Heart left ventricle (tissue), 13 donors: Measurements from ENCODE around the gene AMBP.

Experiments used
- CTCF ChIP-seq, 12 donors: fragments of 200-600 bp; sonication (generic) in 4 of 12; IDR thresholded peaks; one replicate each; pipeline versions ENCODE4 v1.5.0 to v1.8.0; 2018 to 2022; ENCODE audit warnings: antibody characterized with exemption in 12 of 12, mild to moderate bottlenecking in 5 of 12
- POLR2A ChIP-seq, 2 donors: fragments of 450-650 bp; IDR thresholded peaks; one replicate each; pipeline ENCODE4 v1.6.1; 2017; ENCODE audit warnings: antibody characterized with exemption in 2 of 2, mild to moderate bottlenecking in 2 of 2, moderate library complexity in 2 of 2
- donor health status: ischemic (EF 13 %, LVEDD 7.1; RV severe dilation, severe dysfunction).
- donor health status: DM: no; HTN: yes; CAD: no.
- donor health status: DM: no; HTN: no; CAD: no.
- donor health status: ischemic (EF 25% LVEDD 6.9; RV normal size, moderate dysfunction).
- donor health status: ischemic (EF 25% LVEDD 5.7; RV mildly dilated, moderate dysfunction).
- donor health status: ischemic (EF 35%, LVEDD 5.7; RV mildly dilated, moderate dysfunction).
- donor health status: nonischemic (EF 11% LVEDD 7.7; RV severe dilation, severe dysfunction).
- donor health status: DM: yes; HTN: yes; CAD: no.
- donor health status: PGD.
- donor health status: ischemic (EF 29% LVEDD 5.4; RV normal size, mild dysfunction).
- donor health status: nonischemic (EF 23%, LVEDD 6.1; RV moderate dilation, normal function).

GRCh38 chr9:114086607-114087006 is 8.5 kb upstream of the AMBP start:
- TF ChIP-seq CTCF (IDR thresholded peaks at IDR 0.05) (no peak), POLR2A (IDR thresholded peaks at IDR 0.05) (no peak)
